ENCODE measurements around the gene PRR7.

The PRR7 gene

DNA sequence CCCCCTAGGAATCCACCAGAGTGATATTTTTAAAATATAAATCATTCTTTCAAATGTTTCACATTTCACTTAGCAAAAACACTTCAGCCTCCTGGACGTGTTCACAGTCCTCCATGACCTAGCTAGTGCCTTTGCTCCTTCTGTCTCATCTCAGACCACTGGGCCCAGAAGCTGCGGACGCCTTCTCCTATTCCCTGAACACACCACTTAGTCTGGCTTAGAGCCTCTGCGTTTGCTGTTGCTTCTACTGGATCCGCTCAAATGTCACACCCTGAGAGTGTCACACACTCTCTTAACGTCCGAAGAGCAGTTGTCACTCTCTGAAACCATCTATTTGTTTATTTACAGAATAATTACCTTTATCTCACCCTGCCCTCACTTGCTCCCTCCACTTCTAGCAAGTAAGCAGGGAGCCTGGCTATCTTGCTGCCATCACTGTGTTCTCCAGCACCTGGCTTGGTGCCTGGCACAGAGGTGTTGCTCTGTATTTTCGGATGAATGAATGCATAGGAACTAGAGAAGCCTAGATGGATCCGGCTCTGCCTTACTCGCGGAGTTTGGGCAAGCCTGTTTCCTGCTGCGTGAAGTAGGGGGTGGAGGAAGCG, 21.3 kb upstream of the PRR7 start:
- peak overlapping the region; percentile 50 for H3K4me3 ChIP-seq (replicated peaks; ENCODE audit: low read depth, low read length)
- no peak for DNase-seq (ENCODE audit: extremely low read depth, low read depth)
- no peak for TF ChIP-seq CTCF (IDR thresholded peaks at IDR 0.05; ENCODE audit: low read depth, low read length, missing control alignments)

DNA sequence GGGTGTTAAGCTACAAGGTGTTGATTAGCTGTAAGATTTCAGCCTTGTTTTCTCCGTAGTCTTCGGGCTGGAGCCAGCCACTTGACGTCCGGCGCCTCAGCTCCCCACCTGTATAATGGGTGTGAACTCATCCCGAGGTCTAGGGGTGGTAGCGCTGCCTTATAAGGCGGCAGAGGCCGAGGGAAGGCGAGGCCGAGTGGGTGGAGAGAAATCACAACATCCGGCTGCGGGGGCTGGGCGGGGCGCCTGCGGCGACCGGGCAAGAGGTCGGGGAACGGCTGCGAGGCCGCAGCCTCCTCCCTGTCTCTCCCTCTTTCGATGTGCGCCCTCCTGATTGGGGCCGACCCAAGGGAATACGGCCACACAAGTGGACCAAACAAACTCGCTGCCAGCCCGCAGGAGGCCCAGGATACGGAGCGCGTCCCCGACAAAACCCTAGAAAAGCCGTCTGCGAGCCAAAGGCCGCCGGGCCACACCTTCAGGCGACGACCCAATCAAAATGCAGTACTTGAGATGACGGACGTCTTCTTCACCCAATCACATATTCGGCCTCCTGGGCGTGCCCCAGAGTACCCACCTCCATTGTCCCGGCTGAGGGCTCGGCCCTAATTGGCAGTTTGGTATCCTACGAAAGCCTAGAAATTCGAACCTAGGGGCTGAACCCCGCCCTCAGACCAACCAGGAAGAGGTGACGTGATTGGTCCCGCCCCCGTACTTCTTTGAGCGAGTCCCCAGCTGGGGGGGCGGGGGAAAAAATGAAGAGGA, 20.6 kb upstream of the PRR7 start:
- TF ChIP-seq CTCF (IDR thresholded peaks at IDR 0.05; ENCODE audit: low read depth, low read length, missing control alignments), result no peak
- H3K4me3 ChIP-seq (replicated peaks; ENCODE audit: low read depth, low read length), result peak overlapping the region; percentile 50
- DNase-seq (ENCODE audit: extremely low read depth, low read depth), result peak; percentile 100

- TF ChIP-seq CTCF (IDR thresholded peaks at IDR 0.05; ENCODE audit: low read depth, low read length, missing control alignments), result no peak
- DNase-seq (ENCODE audit: extremely low read depth, low read depth), result no peak
- H3K4me3 ChIP-seq (replicated peaks; ENCODE audit: low read depth, low read length), result peak within 1 kb of the TSS; percentile 80
These were observed 19.9 kb upstream of the PRR7 start, which contains the start of gene GRK6 for GRCh38 chr5:177426566-177427210. GRK6 (plus strand) TSS chr5:177426676; CDS start chr5:177426846, 170 bp downstream.

GRCh38 chr5:177427211-177427822, 19.3 kb upstream of the PRR7 start:
- no peak for DNase-seq (ENCODE audit: extremely low read depth, low read depth)
- no peak for TF ChIP-seq CTCF (IDR thresholded peaks at IDR 0.05; ENCODE audit: low read depth, low read length, missing control alignments)
- H3K4me3 ChIP-seq (replicated peaks; ENCODE audit: low read depth, low read length), result peak overlapping the region; percentile 80

- H3K4me3 ChIP-seq (replicated peaks; ENCODE audit: low read depth, low read length), result peak overlapping the region; percentile 80
- TF ChIP-seq CTCF (IDR thresholded peaks at IDR 0.05; ENCODE audit: low read depth, low read length, missing control alignments), result no peak
- no peak for DNase-seq (ENCODE audit: extremely low read depth, low read depth)
These were observed 18.6 kb upstream of the PRR7 start for GRCh38 chr5:177427919-177428573.

DNA sequence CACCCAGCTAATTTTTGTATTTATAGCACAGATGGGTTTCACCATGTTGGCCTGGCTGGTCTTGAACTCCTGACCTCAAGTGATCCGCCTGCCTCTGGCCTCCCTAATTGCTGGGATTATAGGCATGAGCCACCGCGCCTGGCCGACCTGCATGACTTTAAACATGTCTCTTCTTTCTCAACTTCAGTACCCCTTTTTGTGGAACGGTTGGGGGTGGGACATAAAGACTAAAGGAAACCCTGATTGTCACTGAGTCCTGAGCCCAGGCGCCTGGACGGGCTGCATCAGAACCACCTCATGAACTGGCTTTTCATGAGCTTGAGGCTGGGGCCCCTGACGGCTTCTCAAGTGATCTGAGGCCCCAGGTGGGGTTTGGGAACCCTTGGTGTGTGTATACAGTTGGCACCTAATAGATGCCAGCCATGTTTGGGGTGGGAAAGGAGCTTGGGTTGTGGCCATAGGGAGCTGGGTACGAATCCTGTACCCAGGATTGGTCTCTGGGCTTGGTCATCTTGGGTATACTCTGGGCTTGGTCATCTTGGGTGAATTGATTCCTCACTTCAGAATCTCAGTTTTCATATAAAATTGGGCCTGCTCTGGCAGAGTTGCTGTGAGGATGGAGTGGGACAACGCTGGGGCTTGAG, 17.9 kb upstream of the PRR7 start:
- DNase-seq (ENCODE audit: extremely low read depth, low read depth), result no peak
- TF ChIP-seq CTCF (IDR thresholded peaks at IDR 0.05; ENCODE audit: low read depth, low read length, missing control alignments), result no peak
- H3K4me3 ChIP-seq (replicated peaks; ENCODE audit: low read depth, low read length), result no peak overlapping the region

Data from HFF-Myc (cell line).